Common myeloid progenitor, CD34-positive (primary cell): Measurements from ENCODE around the gene SNX9.
"Not testable (repeated sequence)": the region's sequence is repeated elsewhere in the genome, so short reads cannot be mapped to it uniquely, and the experiment has no call there.

ENCODE experiments used
- CTCF ChIA-PET: fragments of 350-600 bp; sonication (Branson Sonifier 250); formaldehyde crosslinking; loops from one replicate; lab custom pipeline; 2021; ENCODE audit warnings: antibody characterized with exemption; lab: Charles Lee
- POLR2A ChIA-PET: fragments of 350-600 bp; sonication (Branson Sonifier 250); formaldehyde crosslinking; loops from one replicate; lab custom pipeline; 2021; ENCODE audit warnings: antibody characterized with exemption; lab: Charles Lee
- DNase-seq, 3 donors: peaks; one replicate each; pipeline versions ENCODE4 v3.0.0 to v3.0.0-alpha.2; 2013
- H3K27ac ChIP-seq, 2 experiments: 1 replicate in 1 of 2; 2 replicates in 1 of 2; pipeline ENCODE4 v1.7.0; 2013; ENCODE audit warnings: inconsistent platforms in 2 of 2, low read length in 2 of 2, mild to moderate bottlenecking in 2 of 2, low read depth in 1 of 2, moderate library complexity in 1 of 2; ENCODE audit not compliant: severe bottlenecking in 2 of 2, insufficient read depth in 1 of 2, poor library complexity in 1 of 2
- H3K27me3 ChIP-seq, 5 experiments: replicated peaks in 2 of 5; 1 replicate in 3 of 5; 2 replicates in 2 of 5; pipeline versions ENCODE4 v1.6.1 to v1.7.0; 2013; ENCODE audit warnings: low read length in 4 of 5, mild to moderate bottlenecking in 2 of 5, moderate library complexity in 2 of 5, inconsistent platforms in 1 of 5; ENCODE audit not compliant: insufficient read depth in 5 of 5, control insufficient read depth in 4 of 5
- H3K36me3 ChIP-seq, 4 experiments: 1 replicate in 2 of 4; 2 replicates in 2 of 4; pipeline versions ENCODE4 v1.6.1 to v1.7.0; 2013; ENCODE audit warnings: low read length in 3 of 4, control low read depth in 1 of 4, mild to moderate bottlenecking in 1 of 4; ENCODE audit not compliant: control insufficient read depth in 4 of 4, insufficient read depth in 4 of 4
- H3K4me1 ChIP-seq, 4 experiments: 1 replicate in 3 of 4; 2 replicates in 1 of 4; pipeline versions ENCODE4 v1.6.1 to v1.7.1; 2013; ENCODE audit warnings: low read length in 3 of 4, mild to moderate bottlenecking in 3 of 4, control low read depth in 1 of 4, inconsistent platforms in 1 of 4, moderate library complexity in 1 of 4; ENCODE audit not compliant: control insufficient read depth in 4 of 4, insufficient read depth in 4 of 4; ENCODE audit errors: control extremely low read depth in 1 of 4
- H3K4me3 ChIP-seq, 7 experiments: 1 replicate in 4 of 7; 2 replicates in 3 of 7; pipeline versions ENCODE4 v1.5.1 to v1.7.0; 2013; ENCODE audit warnings: mild to moderate bottlenecking in 7 of 7, low read length in 6 of 7, moderate library complexity in 6 of 7, inconsistent platforms in 2 of 7, low read depth in 2 of 7, control low read depth in 1 of 7; ENCODE audit not compliant: insufficient read depth in 4 of 7, control insufficient read depth in 1 of 7; ENCODE audit errors: extremely low read depth in 1 of 7
- H3K9me3 ChIP-seq, 5 experiments: 1 replicate in 4 of 5; 2 replicates in 1 of 5; pipeline versions ENCODE4 v1.6.1 to v1.7.1; 2013; ENCODE audit warnings: low read length in 4 of 5, mild to moderate bottlenecking in 2 of 5, inconsistent platforms in 1 of 5, low read depth in 1 of 5, moderate library complexity in 1 of 5; ENCODE audit not compliant: control insufficient read depth in 4 of 5, insufficient read depth in 2 of 5; ENCODE audit errors: control extremely low read depth in 1 of 5
- WGBS: methylation state at CpG from one replicate; pipeline ENCODE4 v1.1.5; 2013; ENCODE audit not compliant: insufficient coverage; 5-methylcytosine and 5-hydroxymethylcytosine counted together

Gene SNX9

GRCh38 chr6:157840776-157841175 lies 17.7 kb downstream of the SNX9 start:
- 94% methylated on average over 6 of the region's 6 CpGs for WGBS
- H3K27me3 ChIP-seq, result no peaks in the 10 kb centered on the region
- H3K4me3 ChIP-seq, result no peak overlapping the region
- DNase-seq, result no peak
- peaks cover 0 to 1% (median 0%) of the 10 kb centered on the region in 5 experiments for H3K9me3 ChIP-seq
- H3K27ac ChIP-seq, result no peak overlapping the region
- POLR2A ChIA-PET, result interaction anchor here (0.6 kb wide), 1 partner anchor 615 kb away, joined by 3 read pairs; no protein-coding TSS in a partner anchor
- H3K4me1 ChIP-seq, result peaks cover under 1 to 8% (median 3%) of the 10 kb centered on the region in 4 experiments
- peaks cover 0 to 3% (median 0%) of the 10 kb centered on the region in 4 experiments for H3K36me3 ChIP-seq
- CTCF ChIA-PET, result interaction anchor here (1.2 to 1.7 kb wide), 4 partner anchors 9 to 84 kb away, joined by 3 read pairs; no protein-coding TSS in a partner anchor

- ChIA-PET CTCF (interaction anchor here (1.2 to 1.7 kb wide), 3 partner anchors 9 to 84 kb away, joined by 3 read pairs; no protein-coding TSS in a partner anchor), POLR2A (no interaction called here)
- DNase-seq, result peak in 2 of 3 donors; percentile 18 to 43
- Histone ChIP-seq H3K9me3 (no peaks in the 10 kb centered on the region), H3K27ac (no peak overlapping the region), H3K4me3 (no peak overlapping the region), H3K36me3 (peaks cover 0 to 3% (median 0%) of the 10 kb centered on the region in 4 experiments), H3K4me1 (peaks cover 5 to 13% (median 8%) of the 10 kb centered on the region in 4 experiments), H3K27me3 (no peaks in the 10 kb centered on the region)
- 86% methylated on average over 1 of the region's 2 CpGs for WGBS
These were observed 18.3 kb downstream of the SNX9 start for GRCh38 chr6:157841211-157841840.

GRCh38 chr6:157842212-157842611 lies 19.2 kb downstream of the SNX9 start:
- 96% methylated on average over 3 of the region's 4 CpGs for whole genome bisulfite sequencing
- Histone ChIP-seq H3K4me1 (peaks cover 5 to 22% (median 11%) of the 10 kb centered on the region in 4 experiments), H3K36me3 (no peaks in the 10 kb centered on the region), H3K4me3 (no peak overlapping the region), H3K27ac (no peak overlapping the region), H3K27me3 (no peaks in the 10 kb centered on the region), H3K9me3 (no peaks in the 10 kb centered on the region)
- DNase-seq, result no peak
- POLR2A ChIA-PET, result no interaction called here
- CTCF ChIA-PET, result interaction anchor here (1.2 to 1.9 kb wide), 2 partner anchors 9 to 87 kb away, joined by 3 to 8 read pairs; no protein-coding TSS in a partner anchor

GRCh38 chr6:157844196-157844595 lies 21.1 kb downstream of the SNX9 start:
- H3K4me3 ChIP-seq, result not testable (repeated sequence)

GRCh38 chr6:157845493-157846259 lies 22.6 kb downstream of the SNX9 start:
- peaks cover 5 to 22% (median 11%) of the 10 kb centered on the region in 4 experiments for H3K4me1 ChIP-seq
- no peak for DNase-seq
- POLR2A ChIA-PET, result no interaction called here
- H3K36me3 ChIP-seq, result no peaks in the 10 kb centered on the region
- 89% methylated on average over 5 of the region's 6 CpGs for WGBS
- H3K4me3 ChIP-seq, result no peak overlapping the region
- CTCF ChIA-PET, result interaction anchor here (1.1 to 2.5 kb wide), 5 partner anchors 9 to 87 kb away, joined by 3 to 12 read pairs (median 3); no protein-coding TSS in a partner anchor
- no peak overlapping the region for H3K27ac ChIP-seq
- no peaks in the 10 kb centered on the region for H3K27me3 ChIP-seq
- H3K9me3 ChIP-seq, result no peaks in the 10 kb centered on the region

More at GRCh38 chr6:157844196-157844595, 21.1 kb downstream of the SNX9 start:
- CTCF ChIA-PET, result interaction anchor here (1.9 to 2.5 kb wide), 2 partner anchors 11 to 29 kb away, joined by 8 to 12 read pairs; no protein-coding TSS in a partner anchor
- H3K36me3 ChIP-seq, H3K27ac ChIP-seq, DNase-seq, H3K27me3 ChIP-seq, POLR2A ChIA-PET, H3K9me3 ChIP-seq: not testable (repeated sequence)
- H3K4me1 ChIP-seq, result peaks cover 5 to 22% (median 11%) of the 10 kb centered on the region in 4 experiments
- WGBS, result 88% methylated on average over 1 of the region's 3 CpGs

GRCh38 chr6:157847846-157848245 lies 24.8 kb downstream of the SNX9 start:
- H3K27ac ChIP-seq, result no peak overlapping the region
- H3K27me3 ChIP-seq, result no peaks in the 10 kb centered on the region
- H3K4me3 ChIP-seq, result no peak overlapping the region
- H3K4me1 ChIP-seq, result peaks cover 5 to 16% (median 11%) of the 10 kb centered on the region in 4 experiments
- CTCF ChIA-PET, result interaction anchor here (2.1 kb wide), 1 partner anchor 91 kb away, joined by 7 read pairs; no protein-coding TSS in a partner anchor
- DNase-seq, result no peak
- H3K36me3 ChIP-seq, result no peaks in the 10 kb centered on the region
- WGBS, result 100% methylated on average over 2 of the region's 2 CpGs
- peaks cover 0 to 12% (median 4%) of the 10 kb centered on the region in 5 experiments for H3K9me3 ChIP-seq
- POLR2A ChIA-PET, result no interaction called here
